ENCODE data around the gene CAPZA1. TPM values are rescaled to one million over a fixed set of nuclear protein-coding genes. Genes with fewer than 3 reads are reported as not detected.

Gene CAPZA1
- total RNA-seq, 1 donor = 159 TPM

DNA sequence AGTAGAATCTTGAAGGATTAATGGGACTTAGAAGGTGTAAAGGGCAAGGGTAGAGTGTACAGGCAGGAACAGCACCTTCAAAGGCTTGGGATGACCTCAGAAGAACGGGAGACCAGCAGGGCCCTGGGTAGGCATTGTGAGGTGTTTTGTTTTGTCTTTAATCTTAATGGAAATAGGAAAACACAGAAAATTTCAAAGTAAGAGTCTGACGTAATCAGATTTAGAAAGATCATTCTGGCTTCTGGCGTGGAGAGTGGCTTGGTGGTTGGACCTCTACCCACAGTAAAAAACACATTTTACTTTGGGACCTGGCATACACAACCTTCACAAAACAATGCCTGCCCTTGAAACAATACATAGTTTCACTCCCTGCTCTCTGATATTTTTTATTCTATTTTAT is 59.0 kb downstream of the CAPZA1 start:
- Histone ChIP-seq H3K79me2 (ENCODE audit: insufficient read depth, low read length) (peaks cover 67% of the 10 kb centered on the region), H2AFZ (ENCODE audit: low read length) (no peak overlapping the region), H3K36me3 (ENCODE audit: insufficient read depth, low read length) (no peaks in the 10 kb centered on the region), H3K4me2 (ENCODE audit: insufficient read depth, low read length) (no peak overlapping the region), H3K9me3 (ENCODE audit: low read depth, low read length) (no peaks in the 10 kb centered on the region), H3K27me3 (ENCODE audit: insufficient read depth, low read length) (no peaks in the 10 kb centered on the region), H4K20me1 (ENCODE audit: insufficient read depth, low read length) (peaks cover 9% of the 10 kb centered on the region), H3K27ac (ENCODE audit: low read depth, low read length) (no peak overlapping the region), H3K4me3 (ENCODE audit: insufficient read depth, low read length) (no peak overlapping the region), H3K4me1 (ENCODE audit: insufficient read depth, low read length) (peaks cover 13% of the 10 kb centered on the region)
- TF ChIP-seq, protein P1, sequence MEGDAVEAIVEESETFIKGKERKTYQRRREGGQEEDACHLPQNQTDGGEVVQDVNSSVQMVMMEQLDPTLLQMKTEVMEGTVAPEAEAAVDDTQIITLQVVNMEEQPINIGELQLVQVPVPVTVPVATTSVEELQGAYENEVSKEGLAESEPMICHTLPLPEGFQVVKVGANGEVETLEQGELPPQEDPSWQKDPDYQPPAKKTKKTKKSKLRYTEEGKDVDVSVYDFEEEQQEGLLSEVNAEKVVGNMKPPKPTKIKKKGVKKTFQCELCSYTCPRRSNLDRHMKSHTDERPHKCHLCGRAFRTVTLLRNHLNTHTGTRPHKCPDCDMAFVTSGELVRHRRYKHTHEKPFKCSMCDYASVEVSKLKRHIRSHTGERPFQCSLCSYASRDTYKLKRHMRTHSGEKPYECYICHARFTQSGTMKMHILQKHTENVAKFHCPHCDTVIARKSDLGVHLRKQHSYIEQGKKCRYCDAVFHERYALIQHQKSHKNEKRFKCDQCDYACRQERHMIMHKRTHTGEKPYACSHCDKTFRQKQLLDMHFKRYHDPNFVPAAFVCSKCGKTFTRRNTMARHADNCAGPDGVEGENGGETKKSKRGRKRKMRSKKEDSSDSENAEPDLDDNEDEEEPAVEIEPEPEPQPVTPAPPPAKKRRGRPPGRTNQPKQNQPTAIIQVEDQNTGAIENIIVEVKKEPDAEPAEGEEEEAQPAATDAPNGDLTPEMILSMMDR (IDR thresholded peaks at IDR 0.05; ENCODE audit: extremely low read depth, low read depth, low read length) = no peak
- DNase-seq (ENCODE audit: insufficient read length, low spot score, missing footprints) = no peak

DNA sequence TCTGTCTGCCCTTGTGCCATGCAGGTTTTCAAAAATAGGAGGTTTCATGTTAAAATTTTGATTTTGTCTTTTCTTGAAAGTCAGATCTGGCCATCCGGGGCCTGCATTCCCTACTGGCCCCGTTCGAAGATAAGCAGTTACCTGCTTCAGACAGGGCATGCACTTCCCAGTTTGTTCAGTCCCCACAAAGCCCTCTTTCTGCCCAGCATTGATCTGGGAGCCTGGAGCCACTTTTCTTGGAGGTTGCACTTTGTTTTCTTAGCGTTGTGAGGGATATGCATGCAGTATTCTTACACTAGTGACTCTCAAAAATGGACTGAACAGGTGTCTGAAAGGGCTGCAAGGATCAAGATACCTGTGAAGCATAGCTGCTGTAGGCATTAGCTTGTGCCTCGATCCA is 66.3 kb downstream of the CAPZA1 start:
- H3K27me3 ChIP-seq (ENCODE audit: insufficient read depth, low read length) = no peaks in the 10 kb centered on the region
- no peak for DNase-seq (ENCODE audit: insufficient read length, low spot score, missing footprints)
- H3K9me3 ChIP-seq (ENCODE audit: low read depth, low read length) = no peaks in the 10 kb centered on the region
- no peak overlapping the region for H3K4me2 ChIP-seq (ENCODE audit: insufficient read depth, low read length)
- H4K20me1 ChIP-seq (ENCODE audit: insufficient read depth, low read length) = peaks cover 25% of the 10 kb centered on the region
- no peak overlapping the region for H3K4me3 ChIP-seq (ENCODE audit: insufficient read depth, low read length)
- peaks cover 30% of the 10 kb centered on the region for H3K79me2 ChIP-seq (ENCODE audit: insufficient read depth, low read length)
- no peak overlapping the region for H3K27ac ChIP-seq (ENCODE audit: low read depth, low read length)
- TF ChIP-seq, protein P1 (IDR thresholded peaks at IDR 0.05; ENCODE audit: extremely low read depth, low read depth, low read length) = no peak
- peaks cover 19% of the 10 kb centered on the region for H3K36me3 ChIP-seq (ENCODE audit: insufficient read depth, low read length)
- H3K4me1 ChIP-seq (ENCODE audit: insufficient read depth, low read length) = peaks cover 8% of the 10 kb centered on the region
- H2AFZ ChIP-seq (ENCODE audit: low read length) = no peak overlapping the region

DNA sequence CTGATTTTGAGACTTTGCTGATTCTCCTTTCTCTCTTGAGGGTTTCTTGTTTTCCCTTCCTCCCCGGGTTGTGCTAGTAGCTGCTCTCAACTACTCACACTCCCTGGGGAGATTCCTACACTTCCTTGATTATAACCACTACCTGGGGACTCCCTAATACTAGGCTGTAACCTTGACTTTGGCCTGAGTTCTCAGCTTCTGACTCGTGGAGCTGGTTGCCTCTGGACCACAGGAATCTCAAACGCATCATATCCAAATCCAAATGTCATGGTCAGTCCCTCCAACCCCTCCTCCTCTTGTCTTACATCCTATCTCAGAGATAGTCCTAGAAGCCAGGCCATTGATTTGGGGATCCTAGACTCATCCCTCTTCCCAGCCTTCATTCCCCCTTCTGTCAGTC is 66.8 kb downstream of the CAPZA1 start:
- Histone ChIP-seq H3K27me3 (ENCODE audit: insufficient read depth, low read length) (no peaks in the 10 kb centered on the region), H3K79me2 (ENCODE audit: insufficient read depth, low read length) (peaks cover 30% of the 10 kb centered on the region), H2AFZ (ENCODE audit: low read length) (no peak overlapping the region), H3K27ac (ENCODE audit: low read depth, low read length) (no peak overlapping the region), H4K20me1 (ENCODE audit: insufficient read depth, low read length) (peaks cover 25% of the 10 kb centered on the region), H3K36me3 (ENCODE audit: insufficient read depth, low read length) (peaks cover 23% of the 10 kb centered on the region), H3K4me3 (ENCODE audit: insufficient read depth, low read length) (no peak overlapping the region), H3K9me3 (ENCODE audit: low read depth, low read length) (no peaks in the 10 kb centered on the region), H3K4me2 (ENCODE audit: insufficient read depth, low read length) (no peak overlapping the region), H3K4me1 (ENCODE audit: insufficient read depth, low read length) (peaks cover 8% of the 10 kb centered on the region)
- TF ChIP-seq, protein P1 (IDR thresholded peaks at IDR 0.05; ENCODE audit: extremely low read depth, low read depth, low read length) = no peak
- DNase-seq (ENCODE audit: insufficient read length, low spot score, missing footprints) = peak; percentile 41

DNA sequence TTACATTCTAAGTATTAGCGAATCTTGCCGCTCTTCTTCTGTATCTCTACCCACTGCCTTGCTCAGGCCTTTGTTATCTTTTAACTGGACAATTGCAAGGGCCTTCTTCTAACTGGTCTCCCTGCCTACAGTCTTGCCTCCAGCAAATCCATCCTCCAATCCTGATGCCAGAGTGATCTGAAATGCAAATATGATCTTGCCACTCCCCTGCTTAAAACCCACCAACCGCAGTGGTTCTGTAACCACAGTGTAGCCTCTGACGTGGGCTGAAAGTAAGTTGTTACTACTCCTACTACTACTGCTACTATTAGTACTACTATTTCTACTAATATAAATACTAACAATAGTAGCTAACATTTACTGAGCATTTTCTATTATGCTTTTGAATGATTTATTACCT is 67.2 kb downstream of the CAPZA1 start:
- no peak overlapping the region for H3K4me2 ChIP-seq (ENCODE audit: insufficient read depth, low read length)
- no peak for DNase-seq (ENCODE audit: insufficient read length, low spot score, missing footprints)
- no peaks in the 10 kb centered on the region for H3K27me3 ChIP-seq (ENCODE audit: insufficient read depth, low read length)
- H3K79me2 ChIP-seq (ENCODE audit: insufficient read depth, low read length) = peaks cover 30% of the 10 kb centered on the region
- H3K36me3 ChIP-seq (ENCODE audit: insufficient read depth, low read length) = peaks cover 27% of the 10 kb centered on the region
- no peak overlapping the region for H3K4me3 ChIP-seq (ENCODE audit: insufficient read depth, low read length)
- TF ChIP-seq, protein P1 (IDR thresholded peaks at IDR 0.05; ENCODE audit: extremely low read depth, low read depth, low read length) = no peak
- H2AFZ ChIP-seq (ENCODE audit: low read length) = no peak overlapping the region
- H3K4me1 ChIP-seq (ENCODE audit: insufficient read depth, low read length) = peaks cover 8% of the 10 kb centered on the region
- peaks cover 25% of the 10 kb centered on the region for H4K20me1 ChIP-seq (ENCODE audit: insufficient read depth, low read length)
- no peaks in the 10 kb centered on the region for H3K9me3 ChIP-seq (ENCODE audit: low read depth, low read length)
- H3K27ac ChIP-seq (ENCODE audit: low read depth, low read length) = no peak overlapping the region

All from osteoblast (primary cell).